GM23338 (cell line): Measurements from ENCODE around the gene ERLEC1. TPM values are rescaled to one million over a fixed set of nuclear protein-coding genes. Genes with fewer than 3 reads are reported as not detected.
A peak's percentile ranks its signal among the peaks of the same experiment; 100 is the strongest.

Experiments
- ATAC-seq: fragments of 200-7000 bp; cut with Tn5 transposase; 3 replicates; pipeline ENCODE4 v1.9.1; 2020
- DNase-seq: peaks from one replicate; pipeline ENCODE4 v3.0.0-alpha.2; 2015; ENCODE audit warnings: low spot score
- H2AFZ ChIP-seq: fragments of 200-600 bp; sonication (generic); 2 replicates; pipeline ENCODE4 v1.8.0; 2016; ENCODE audit warnings: antibody characterized with exemption, mild to moderate bottlenecking, moderate library complexity
- H3F3A ChIP-seq: fragments of 200-600 bp; sonication (generic); replicated peaks from 2 replicates; pipeline ENCODE4 v1.8.0; 2017; ENCODE audit warnings: antibody characterized with exemption, mixed run types, low read depth
- H3K27ac ChIP-seq: fragments of 200-600 bp; sonication (generic); 2 replicates; pipeline ENCODE4 v1.6.1; 2016; ENCODE audit warnings: low read depth
- H3K27me3 ChIP-seq: fragments of 200-600 bp; sonication (generic); 2 replicates; pipeline ENCODE4 v1.8.0; 2016; ENCODE audit warnings: mild to moderate bottlenecking, mixed run types, moderate library complexity; ENCODE audit not compliant: insufficient read depth
- H3K36me3 ChIP-seq: fragments of 200-600 bp; sonication (generic); 2 replicates; pipeline ENCODE4 v1.8.0; 2016; ENCODE audit warnings: mild to moderate bottlenecking; ENCODE audit not compliant: insufficient read depth
- H3K4me1 ChIP-seq: fragments of 200-600 bp; sonication (generic); 2 replicates; pipeline ENCODE4 v1.8.0; 2016; ENCODE audit warnings: mild to moderate bottlenecking, moderate library complexity; ENCODE audit not compliant: insufficient read depth
- H3K4me2 ChIP-seq: fragments of 200-600 bp; sonication (generic); 2 replicates; pipeline ENCODE4 v1.7.1; 2017; ENCODE audit warnings: mixed run types
- H3K4me3 ChIP-seq: fragments of 200-600 bp; sonication (generic); 2 replicates; pipeline ENCODE4 v1.6.1; 2016; ENCODE audit warnings: mixed run types
- H3K79me2 ChIP-seq: fragments of 200-600 bp; sonication (generic); replicated peaks from 2 replicates; pipeline ENCODE4 v1.8.0; 2017; ENCODE audit warnings: mild to moderate bottlenecking; ENCODE audit not compliant: insufficient read depth
- H3K9me2 ChIP-seq: fragments of 200-600 bp; sonication (generic); 2 replicates; pipeline ENCODE4 v1.8.0; 2017; ENCODE audit not compliant: insufficient read depth
- H4K20me1 ChIP-seq: fragments of 200-600 bp; sonication (generic); replicated peaks from 2 replicates; pipeline ENCODE4 v1.8.0; 2017; ENCODE audit warnings: mild to moderate bottlenecking; ENCODE audit not compliant: insufficient read depth
- H3K27ac Mint-ChIP-seq: 2 replicates; pipeline ENCODE4 v1.8.0; 2020; ENCODE audit warnings: inconsistent platforms, mild to moderate bottlenecking, moderate library complexity, mixed read lengths
- H3K27me3 Mint-ChIP-seq: 3 replicates; pipeline ENCODE4 v1.8.0; 2022; ENCODE audit warnings: low read depth, mild to moderate bottlenecking, moderate library complexity, mixed read lengths, inconsistent platforms; ENCODE audit not compliant: insufficient read depth, poor library complexity
- H3K36me3 Mint-ChIP-seq: 3 replicates; pipeline ENCODE4 v1.8.0; 2021; ENCODE audit warnings: low read depth, mild to moderate bottlenecking, inconsistent platforms, moderate library complexity, mixed read lengths
- H3K4me1 Mint-ChIP-seq: 3 replicates; pipeline ENCODE4 v1.8.0; 2020; ENCODE audit warnings: mild to moderate bottlenecking, inconsistent platforms, mixed read lengths
- H3K4me3 Mint-ChIP-seq: 3 replicates; pipeline ENCODE4 v1.8.0; 2021; ENCODE audit warnings: moderate library complexity, mild to moderate bottlenecking, inconsistent platforms, mixed read lengths
- H3K9me3 Mint-ChIP-seq: 3 replicates; pipeline ENCODE4 v1.8.0; 2020; ENCODE audit warnings: moderate library complexity, mild to moderate bottlenecking, inconsistent platforms, mixed read lengths
- CREB1 ChIP-seq: fragments of 250-450 bp; sonication (Bioruptor Pico); IDR thresholded peaks from 2 replicates; pipeline ENCODE4 v1.5.0; 2020; ENCODE audit warnings: low read depth, mild to moderate bottlenecking, moderate library complexity
- CTCF ChIP-seq, 2 experiments: fragments of 200-600 bp in 1 of 2; sonication (generic) in 1 of 2; conservative IDR thresholded peaks; 2 replicates each; pipeline versions ENCODE4 v1.5.1 to v1.6.1; 2016 to 2017; ENCODE audit warnings: antibody characterized with exemption in 2 of 2, low read depth in 2 of 2, mild to moderate bottlenecking in 2 of 2, moderate library complexity in 1 of 2
- ETS1 ChIP-seq: IDR thresholded peaks from 2 replicates; pipeline ENCODE4 v1.6.1; 2016; ENCODE audit warnings: antibody characterized with exemption
- EZH2 ChIP-seq: fragments of 200-600 bp; sonication (generic); IDR thresholded peaks from one replicate; pipeline ENCODE4 v1.8.0; 2017; ENCODE audit warnings: antibody characterized with exemption, mild to moderate bottlenecking, low read depth; ENCODE audit not compliant: unreplicated experiment
- EZH2phosphoT487 ChIP-seq: fragments of 200-600 bp; sonication (generic); IDR thresholded peaks from one replicate; pipeline ENCODE4 v1.8.1; 2018; ENCODE audit warnings: antibody characterized with exemption; ENCODE audit not compliant: unreplicated experiment
- JUNB ChIP-seq: IDR thresholded peaks from one replicate; pipeline ENCODE4 v1.6.1; 2016; ENCODE audit warnings: antibody characterized with exemption; ENCODE audit not compliant: unreplicated experiment
- NANOG ChIP-seq: IDR thresholded peaks from 2 replicates; pipeline ENCODE4 v1.6.1; 2016; ENCODE audit warnings: antibody characterized with exemption, borderline replicate concordance
- POLR2AphosphoS5 ChIP-seq: IDR thresholded peaks from 2 replicates; pipeline ENCODE4 v1.6.1; 2016; ENCODE audit warnings: antibody characterized with exemption, low read depth
- STAT1 ChIP-seq: IDR thresholded peaks from one replicate; pipeline ENCODE4 v1.6.1; 2016; ENCODE audit warnings: antibody characterized with exemption; ENCODE audit not compliant: unreplicated experiment
- ZNF114 ChIP-seq: fragments of 250-450 bp; sonication (Bioruptor Pico); IDR thresholded peaks from 2 replicates; pipeline ENCODE4 v1.5.0; 2020; ENCODE audit warnings: mild to moderate bottlenecking, moderate library complexity
- ZNF331 ChIP-seq: fragments of 250-450 bp; sonication (Bioruptor Pico); IDR thresholded peaks from 2 replicates; pipeline ENCODE4 v1.5.0; 2020; ENCODE audit warnings: low read depth, mild to moderate bottlenecking, moderate library complexity
- ZNF462 ChIP-seq: fragments of 250-450 bp; sonication (Bioruptor Pico); IDR thresholded peaks from 2 replicates; pipeline ENCODE4 v1.5.0; 2020; ENCODE audit warnings: mild to moderate bottlenecking, moderate library complexity
- polyA plus RNA-seq: library from polyadenylated mRNA; unstranded; fragments of >200 nt; fragmentation: Nextera tagmentation; extraction: Ambion mirVana; gene quantifications from 2 replicates; pipeline ENCODE4 v1.2.1, GENCODE V29; 2016
- total RNA-seq: library from RNA; depleted of rRNA; stranded (reverse); fragments of >200 nt; shearing (Covaris generic); gene quantifications from 2 replicates; pipeline ENCODE4 v1.2.3, GENCODE V29; 2014
- TF ChIP-seq, protein P1 (sequence below): IDR thresholded peaks from one replicate; pipeline ENCODE4 v1.6.1; 2018; ENCODE audit warnings: antibody characterized with exemption; ENCODE audit not compliant: unreplicated experiment

ERLEC1 gene
- total and polyA plus RNA-seq, 2 experiments from 2014 or later, result 35.0 to 41.2 TPM

DNA sequence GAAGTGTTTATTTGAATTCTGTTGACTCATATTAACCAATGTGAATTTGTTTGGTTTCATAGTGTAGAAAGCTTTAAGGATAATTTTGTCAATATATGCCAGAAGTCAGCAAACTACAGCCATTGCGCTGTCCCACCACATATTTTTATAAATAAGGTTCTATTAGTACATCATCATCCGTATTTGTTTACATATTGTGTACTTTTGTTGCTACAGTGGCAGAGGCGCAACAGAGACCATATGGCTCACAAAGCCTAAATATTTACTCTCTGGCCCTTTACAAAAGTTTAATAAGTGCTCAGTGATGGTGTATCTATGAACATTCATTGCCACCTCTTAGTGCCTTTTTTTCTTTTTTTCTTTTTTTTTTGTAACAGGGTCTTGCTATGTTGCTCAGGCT lies 6.4 kb downstream of the ERLEC1 start:
- H3K27ac ChIP-seq, result 0 out of 2 replicates have a peak overlapping the region, but pooled peaks have one; percentile 8
- no peak overlapping the region for H3K27ac Mint-ChIP-seq
- H3K4me1 ChIP-seq, result no peaks in the 10 kb centered on the region; the same call in 1 of the 2 replicates
- H3K4me1 Mint-ChIP-seq, result no peaks in the 10 kb centered on the region
- H3K9me2 ChIP-seq, result no peaks in the 10 kb centered on the region
- no peak overlapping the region for H3K4me2 ChIP-seq
- TF ChIP-seq POLR2AphosphoS5 (no peak), ZNF114 (CRISPR knock-in tag) (no peak), ZNF462 (CRISPR knock-in tag) (no peak), JUNB (no peak), EZH2phosphoT487 (no peak), EZH2 (no peak), NANOG (no peak), ZNF331 (CRISPR knock-in tag) (no peak), ETS1 (no peak), STAT1 (no peak), CTCF (conservative IDR thresholded peaks at IDR 0.05; ENCODE audit: low read depth in 2 of 2) (no peak), CREB1 (CRISPR knock-in tag) (no peak)
- TF ChIP-seq, protein P1, sequence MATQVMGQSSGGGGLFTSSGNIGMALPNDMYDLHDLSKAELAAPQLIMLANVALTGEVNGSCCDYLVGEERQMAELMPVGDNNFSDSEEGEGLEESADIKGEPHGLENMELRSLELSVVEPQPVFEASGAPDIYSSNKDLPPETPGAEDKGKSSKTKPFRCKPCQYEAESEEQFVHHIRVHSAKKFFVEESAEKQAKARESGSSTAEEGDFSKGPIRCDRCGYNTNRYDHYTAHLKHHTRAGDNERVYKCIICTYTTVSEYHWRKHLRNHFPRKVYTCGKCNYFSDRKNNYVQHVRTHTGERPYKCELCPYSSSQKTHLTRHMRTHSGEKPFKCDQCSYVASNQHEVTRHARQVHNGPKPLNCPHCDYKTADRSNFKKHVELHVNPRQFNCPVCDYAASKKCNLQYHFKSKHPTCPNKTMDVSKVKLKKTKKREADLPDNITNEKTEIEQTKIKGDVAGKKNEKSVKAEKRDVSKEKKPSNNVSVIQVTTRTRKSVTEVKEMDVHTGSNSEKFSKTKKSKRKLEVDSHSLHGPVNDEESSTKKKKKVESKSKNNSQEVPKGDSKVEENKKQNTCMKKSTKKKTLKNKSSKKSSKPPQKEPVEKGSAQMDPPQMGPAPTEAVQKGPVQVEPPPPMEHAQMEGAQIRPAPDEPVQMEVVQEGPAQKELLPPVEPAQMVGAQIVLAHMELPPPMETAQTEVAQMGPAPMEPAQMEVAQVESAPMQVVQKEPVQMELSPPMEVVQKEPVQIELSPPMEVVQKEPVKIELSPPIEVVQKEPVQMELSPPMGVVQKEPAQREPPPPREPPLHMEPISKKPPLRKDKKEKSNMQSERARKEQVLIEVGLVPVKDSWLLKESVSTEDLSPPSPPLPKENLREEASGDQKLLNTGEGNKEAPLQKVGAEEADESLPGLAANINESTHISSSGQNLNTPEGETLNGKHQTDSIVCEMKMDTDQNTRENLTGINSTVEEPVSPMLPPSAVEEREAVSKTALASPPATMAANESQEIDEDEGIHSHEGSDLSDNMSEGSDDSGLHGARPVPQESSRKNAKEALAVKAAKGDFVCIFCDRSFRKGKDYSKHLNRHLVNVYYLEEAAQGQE, result no peak
- H3K27me3 Mint-ChIP-seq, result peaks cover under 1% of the 10 kb centered on the region
- 0 out of 2 replicates have a peak, but pooled peaks cover 6% of the 10 kb centered on the region for H4K20me1 ChIP-seq
- peaks cover 51% of the 10 kb centered on the region for H3K79me2 ChIP-seq
- no peaks in the 10 kb centered on the region for H3K36me3 ChIP-seq
- peaks cover 11% of the 10 kb centered on the region; the same call in 2 of the 3 replicates for H3K36me3 Mint-ChIP-seq
- H3K9me3 Mint-ChIP-seq, result no peaks in the 10 kb centered on the region
- H3K4me3 Mint-ChIP-seq, result no peak overlapping the region
- no peaks in the 10 kb centered on the region for H3K27me3 ChIP-seq
- ATAC-seq (no peak), DNase-seq (no peak)
- no peak overlapping the region for H3K4me3 ChIP-seq
- H3F3A ChIP-seq, result no peaks in the 10 kb centered on the region
- no peak overlapping the region for H2AFZ ChIP-seq
